Forelimb muscle (tissue), 1 donor: ENCODE measurements around the gene PLEKHF1. TPM values are rescaled to one million over a fixed set of nuclear protein-coding genes. Genes with fewer than 3 reads are reported as not detected.

ENCODE experiments used
- DNase-seq: peaks from one replicate; pipeline ENCODE4 v3.0.0-alpha.2; 2013; ENCODE audit warnings: low read depth
- polyA plus RNA-seq: library from polyadenylated mRNA; unstranded; fragments of 120-200 nt; gene quantifications from one replicate; pipeline ENCODE4 v1.2.1, GENCODE V29; 2013; ENCODE audit not compliant: insufficient read length

Gene PLEKHF1
- polyA plus RNA-seq, 1 donor: 4.0 TPM

- DNase-seq: no peak
These were observed 11.9 kb downstream of the PLEKHF1 start for GRCh38 chr19:29677001-29677817.

GRCh38 chr19:29678484-29679106, 13.3 kb downstream of the PLEKHF1 start:
- DNase-seq: no peak

- no peak for DNase-seq
These were observed 14.4 kb downstream of the PLEKHF1 start for GRCh38 chr19:29679598-29680210.

GRCh38 chr19:29680447-29680846, 15.2 kb downstream of the PLEKHF1 start:
- no peak for DNase-seq

GRCh38 chr19:29680937-29681336, 15.7 kb downstream of the PLEKHF1 start:
- no peak for DNase-seq

GRCh38 chr19:29681422-29682235, 16.4 kb downstream of the PLEKHF1 start:
- DNase-seq: no peak

GRCh38 chr19:29682236-29682895, 17.1 kb downstream of the PLEKHF1 start:
- DNase-seq: no peak

GRCh38 chr19:29683009-29683408, 17.7 kb downstream of the PLEKHF1 start:
- no peak for DNase-seq

GRCh38 chr19:29685326-29685725, 20.1 kb downstream of the PLEKHF1 start:
- no peak for DNase-seq

- DNase-seq: no peak
These were observed 21.1 kb downstream of the PLEKHF1 start for GRCh38 chr19:29686285-29686805.

GRCh38 chr19:29687244-29687896, 22.1 kb downstream of the PLEKHF1 start:
- no peak for DNase-seq

GRCh38 chr19:29687897-29688728, 22.9 kb downstream of the PLEKHF1 start:
- no peak for DNase-seq

GRCh38 chr19:29690842-29691241, 25.6 kb downstream of the PLEKHF1 start:
- DNase-seq: no peak

GRCh38 chr19:29694161-29694560, 28.9 kb downstream of the PLEKHF1 start:
- DNase-seq: no peak

GRCh38 chr19:29694669-29695627, 29.7 kb downstream of the PLEKHF1 start:
- DNase-seq: no peak

- no peak for DNase-seq
These were observed 30.7 kb downstream of the PLEKHF1 start for GRCh38 chr19:29695765-29696564.

- no peak for DNase-seq
These were observed 31.2 kb downstream of the PLEKHF1 start for GRCh38 chr19:29696565-29696846.
